Limb (tissue), 2 donors: ENCODE data around the gene OR4E1.
A peak's percentile ranks its signal among the peaks of the same experiment; 100 is the strongest.
"Not testable (repeated sequence)": the region's sequence is repeated elsewhere in the genome, so short reads cannot be mapped to it uniquely, and the experiment has no call there.

Experiments
- DNase-seq, 2 donors: peaks; one replicate each; pipeline ENCODE4 v3.0.0-alpha.2; 2016; ENCODE audit errors: extremely low spot score in 2 of 2

OR4E1 gene

GRCh38 chr14:21673718-21674117 lies at the start of gene OR4E1:
Gene OR4E1, minus strand, starts transcription at chr14:21673818. Its CDS starts 2,883 bp downstream, at chr14:21670935.
- DNase-seq, result no peak

GRCh38 chr14:21721504-21721903 lies 47.9 kb upstream of the OR4E1 start:
- DNase-seq, result no peak

- DNase-seq, result no peak
These were observed 46.2 kb upstream of the OR4E1 start for GRCh38 chr14:21719841-21720240.

- no peak for DNase-seq
These were observed 40.8 kb upstream of the OR4E1 start for GRCh38 chr14:21714318-21714929.

GRCh38 chr14:21712036-21712435 lies 38.4 kb upstream of the OR4E1 start:
- no peak for DNase-seq

- DNase-seq, result peak in 1 of 2 donors; percentile 40
These were observed 37.8 kb upstream of the OR4E1 start for GRCh38 chr14:21711360-21711961.

- no peak for DNase-seq
These were observed 30.7 kb upstream of the OR4E1 start for GRCh38 chr14:21704338-21704737.

GRCh38 chr14:21703357-21704326 lies 30.0 kb upstream of the OR4E1 start:
- DNase-seq, result no peak

- no peak for DNase-seq
These were observed 28.7 kb upstream of the OR4E1 start for GRCh38 chr14:21702316-21702715.

GRCh38 chr14:21699551-21699950 lies 25.9 kb upstream of the OR4E1 start:
- no peak for DNase-seq

- DNase-seq, result not testable (repeated sequence)
These were observed 24.9 kb upstream of the OR4E1 start for GRCh38 chr14:21698538-21698937.

GRCh38 chr14:21697662-21698061 lies 24.0 kb upstream of the OR4E1 start:
- DNase-seq, result not testable (repeated sequence)

- no peak for DNase-seq
These were observed 20.8 kb upstream of the OR4E1 start for GRCh38 chr14:21694425-21694824.

- DNase-seq, result no peak
These were observed 12.8 kb upstream of the OR4E1 start for GRCh38 chr14:21686468-21686867.

- no peak for DNase-seq
These were observed 6.5 kb upstream of the OR4E1 start for GRCh38 chr14:21680072-21680471.

GRCh38 chr14:21675566-21675965 lies 1.9 kb upstream of the OR4E1 start:
- no peak for DNase-seq

GRCh38 chr14:21672116-21672515 lies 1.5 kb downstream of the OR4E1 start:
- DNase-seq, result no peak

GRCh38 chr14:21671371-21671770 lies 2.2 kb downstream of the OR4E1 start:
- DNase-seq, result no peak

- DNase-seq, result no peak
These were observed 4.3 kb downstream of the OR4E1 start for GRCh38 chr14:21669284-21669683.

- no peak for DNase-seq
These were observed 5.2 kb downstream of the OR4E1 start for GRCh38 chr14:21668377-21668776.

- DNase-seq, result no peak
These were observed 16.6 kb downstream of the OR4E1 start for GRCh38 chr14:21656980-21657379.

- DNase-seq, result no peak
These were observed 19.4 kb downstream of the OR4E1 start for GRCh38 chr14:21654215-21654614.
